ENCODE measurements around the gene ERMP1. TPM values are rescaled to one million over a fixed set of nuclear protein-coding genes. Genes with fewer than 3 reads are reported as not detected.

ERMP1 gene
- total and polyA plus RNA-seq, 10 of the 15 experiments (the other 5 are each of a cell fraction or from before 2014, with no cell fraction given) = 2.4 to 42.1 (median 8.1) TPM

DNA sequence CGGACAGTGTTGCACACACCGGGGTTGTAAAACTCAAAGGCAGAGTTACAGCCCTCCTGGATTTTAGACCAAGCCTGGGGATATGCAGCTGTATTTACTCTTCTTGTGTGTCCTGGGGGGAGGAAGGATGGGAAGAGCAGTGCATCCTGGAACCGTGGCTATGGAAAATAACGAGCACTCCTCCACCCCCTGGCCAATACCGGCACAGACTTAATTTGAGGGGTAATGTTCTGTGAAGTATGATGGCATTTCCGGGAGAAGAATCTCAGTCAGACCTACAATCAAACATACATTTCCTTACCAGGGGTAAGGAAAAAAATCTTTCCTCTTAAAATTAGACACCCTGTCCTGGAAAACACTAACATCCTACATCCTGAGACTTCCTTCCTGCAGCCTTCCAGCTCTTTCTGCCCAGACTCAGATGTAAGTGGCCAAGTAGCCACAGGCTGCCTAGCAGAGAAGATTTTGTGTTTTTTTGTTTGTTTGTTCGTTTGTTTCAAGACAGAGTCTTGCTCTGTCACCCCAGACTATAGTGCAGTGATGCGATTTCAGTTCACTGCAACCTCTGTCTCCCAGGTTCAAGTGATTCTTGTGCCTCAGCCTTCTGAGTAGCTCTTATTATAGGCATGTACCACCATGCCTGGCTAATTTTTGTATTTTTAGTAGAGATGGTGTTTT is 11.0 kb upstream of the ERMP1 start:
- H3K9ac ChIP-seq (ENCODE audit: control insufficient read depth, insufficient read depth, low read length) = no peak overlapping the region
- H3K27ac ChIP-seq (ENCODE audit: control insufficient read depth, insufficient read depth) = peak overlapping the region; percentile 38; the same call in 1 of the 2 replicates
- FAIRE-seq (no peak), DNase-seq (ENCODE audit: low read depth, low spot score) (no peak), ATAC-seq (peak; percentile 31)
- intact Hi-C loops (cut with micrococcal nuclease; ENCODE audit: unreplicated experiment) = no loop called here
- H4K20me1 ChIP-seq (ENCODE audit: control insufficient read depth, insufficient read depth) = no peaks in the 10 kb centered on the region
- CTCF ChIA-PET = interaction anchor here (1.9 to 4.6 kb wide), 3 partner anchors 7 to 11 kb away, joined by 8 to 53 read pairs (median 14); partner anchors contain the start of gene ERMP1
- H3K4me3 ChIP-seq = no peak overlapping the region
- peak overlapping the region; percentile 74 for H2AFZ ChIP-seq (ENCODE audit: control insufficient read depth, low read depth, low read length)
- POLR2A ChIA-PET = interaction anchor here (0.6 to 3.3 kb wide), 7 partner anchors 7 to 16 kb away, joined by 3 to 14 read pairs (median 4); partner anchors contain the start of gene ERMP1
- peaks cover 43% of the 10 kb centered on the region for H3K4me1 ChIP-seq (ENCODE audit: control insufficient read depth, insufficient read depth, low read length)
- no peak for TF ChIP-seq SREBF2 (IDR thresholded peaks at IDR 0.05; ENCODE audit: low read length)
- no peak for TF ChIP-seq IKZF2 (IDR thresholded peaks at IDR 0.05)
- TF ChIP-seq MYB (IDR thresholded peaks at IDR 0.05; ENCODE audit: borderline replicate concordance, low read depth, low read length) = no peak
- TF ChIP-seq RCOR1 (conservative IDR thresholded peaks at IDR 0.05; ENCODE audit: low read depth, low read length) = no peak
- TF ChIP-seq, protein P1, sequence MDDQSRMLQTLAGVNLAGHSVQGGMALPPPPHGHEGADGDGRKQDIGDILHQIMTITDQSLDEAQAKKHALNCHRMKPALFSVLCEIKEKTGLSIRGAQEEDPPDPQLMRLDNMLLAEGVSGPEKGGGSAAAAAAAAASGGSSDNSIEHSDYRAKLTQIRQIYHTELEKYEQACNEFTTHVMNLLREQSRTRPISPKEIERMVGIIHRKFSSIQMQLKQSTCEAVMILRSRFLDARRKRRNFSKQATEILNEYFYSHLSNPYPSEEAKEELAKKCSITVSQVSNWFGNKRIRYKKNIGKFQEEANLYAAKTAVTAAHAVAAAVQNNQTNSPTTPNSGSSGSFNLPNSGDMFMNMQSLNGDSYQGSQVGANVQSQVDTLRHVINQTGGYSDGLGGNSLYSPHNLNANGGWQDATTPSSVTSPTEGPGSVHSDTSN (IDR thresholded peaks at IDR 0.05; ENCODE audit: insufficient replicate concordance, low read depth, low read length) = no peak
- TF ChIP-seq, protein P2, sequence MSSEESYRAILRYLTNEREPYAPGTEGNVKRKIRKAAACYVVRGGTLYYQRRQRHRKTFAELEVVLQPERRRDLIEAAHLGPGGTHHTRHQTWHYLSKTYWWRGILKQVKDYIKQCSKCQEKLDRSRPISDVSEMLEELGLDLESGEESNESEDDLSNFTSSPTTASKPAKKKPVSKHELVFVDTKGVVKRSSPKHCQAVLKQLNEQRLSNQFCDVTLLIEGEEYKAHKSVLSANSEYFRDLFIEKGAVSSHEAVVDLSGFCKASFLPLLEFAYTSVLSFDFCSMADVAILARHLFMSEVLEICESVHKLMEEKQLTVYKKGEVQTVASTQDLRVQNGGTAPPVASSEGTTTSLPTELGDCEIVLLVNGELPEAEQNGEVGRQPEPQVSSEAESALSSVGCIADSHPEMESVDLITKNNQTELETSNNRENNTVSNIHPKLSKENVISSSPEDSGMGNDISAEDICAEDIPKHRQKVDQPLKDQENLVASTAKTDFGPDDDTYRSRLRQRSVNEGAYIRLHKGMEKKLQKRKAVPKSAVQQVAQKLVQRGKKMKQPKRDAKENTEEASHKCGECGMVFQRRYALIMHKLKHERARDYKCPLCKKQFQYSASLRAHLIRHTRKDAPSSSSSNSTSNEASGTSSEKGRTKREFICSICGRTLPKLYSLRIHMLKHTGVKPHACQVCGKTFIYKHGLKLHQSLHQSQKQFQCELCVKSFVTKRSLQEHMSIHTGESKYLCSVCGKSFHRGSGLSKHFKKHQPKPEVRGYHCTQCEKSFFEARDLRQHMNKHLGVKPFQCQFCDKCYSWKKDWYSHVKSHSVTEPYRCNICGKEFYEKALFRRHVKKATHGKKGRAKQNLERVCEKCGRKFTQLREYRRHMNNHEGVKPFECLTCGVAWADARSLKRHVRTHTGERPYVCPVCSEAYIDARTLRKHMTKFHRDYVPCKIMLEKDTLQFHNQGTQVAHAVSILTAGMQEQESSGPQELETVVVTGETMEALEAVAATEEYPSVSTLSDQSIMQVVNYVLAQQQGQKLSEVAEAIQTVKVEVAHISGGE (CRISPR knock-in tag; IDR thresholded peaks at IDR 0.05) = no peak
- TF ChIP-seq SMC3 (IDR thresholded peaks at IDR 0.05; ENCODE audit: borderline replicate concordance, low read length) = no peak
- no peak for TF ChIP-seq SUZ12 (IDR thresholded peaks at IDR 0.05; ENCODE audit: unreplicated experiment)
- no peak for TF ChIP-seq SP1 (IDR thresholded peaks at IDR 0.05; ENCODE audit: low read depth, low read length)
- TF ChIP-seq CREM (IDR thresholded peaks at IDR 0.05; ENCODE audit: low read depth) = no peak
- TF ChIP-seq MEF2B (IDR thresholded peaks at IDR 0.05; ENCODE audit: partially characterized antibody, poor library complexity, severe bottlenecking) = no peak
- TF ChIP-seq ZNF274 (IDR thresholded peaks at IDR 0.05; ENCODE audit: insufficient read depth, insufficient read length) = no peak
- 37% methylated on average over 8 of the region's 8 CpGs for WGBS (ENCODE audit: insufficient coverage, insufficient replicate concordance, low lambda C conversion rate, missing lambda C conversion rate)
- peaks cover 3% of the 10 kb centered on the region; the same call in 2 of the 3 replicates for H3K9me3 ChIP-seq (replicated peaks; ENCODE audit: control insufficient read depth, insufficient read depth, low read length)
- RAD21 ChIA-PET (ENCODE audit: unreplicated experiment) = interaction anchor here (0.9 to 4.0 kb wide), 5 partner anchors 8 to 104 kb away, joined by 3 to 42 read pairs (median 8); partner anchors contain the start of gene ERMP1
- no peaks in the 10 kb centered on the region for H3K36me3 ChIP-seq (ENCODE audit: control insufficient read depth in 2 of 2, insufficient read depth in 2 of 2, low read length in 1 of 2)
- no peaks in the 10 kb centered on the region for H3K79me2 ChIP-seq (ENCODE audit: control insufficient read depth, insufficient read depth, low read length)
- SMC1A ChIA-PET (ENCODE audit: uncharacterized antibody, unreplicated experiment) = interaction anchor here (1.0 to 4.7 kb wide), 3 partner anchors 8 to 12 kb away, joined by 3 to 75 read pairs (median 32); partner anchors contain the start of gene ERMP1
- no peaks in the 10 kb centered on the region for H3K27me3 ChIP-seq (replicated peaks in 1 of 2; ENCODE audit: control insufficient read depth in 2 of 2, insufficient read depth in 2 of 2, low read length in 1 of 2)
- BruUV-seq (replicated peaks) = no TSS peak
- no peak overlapping the region; the same call in 1 of the 2 replicates for H3K4me2 ChIP-seq (ENCODE audit: control insufficient read depth, insufficient read depth)
- in situ Hi-C loops (cut with MboI) = no loop called here

Data from GM12878 (cell line).